ENCODE results near the gene ETS1. TPM values are rescaled to one million over a fixed set of nuclear protein-coding genes. Genes with fewer than 3 reads are reported as not detected.

ETS1 gene
- total RNA-seq, 1 donor from 2014 or later = 115 TPM

DNA sequence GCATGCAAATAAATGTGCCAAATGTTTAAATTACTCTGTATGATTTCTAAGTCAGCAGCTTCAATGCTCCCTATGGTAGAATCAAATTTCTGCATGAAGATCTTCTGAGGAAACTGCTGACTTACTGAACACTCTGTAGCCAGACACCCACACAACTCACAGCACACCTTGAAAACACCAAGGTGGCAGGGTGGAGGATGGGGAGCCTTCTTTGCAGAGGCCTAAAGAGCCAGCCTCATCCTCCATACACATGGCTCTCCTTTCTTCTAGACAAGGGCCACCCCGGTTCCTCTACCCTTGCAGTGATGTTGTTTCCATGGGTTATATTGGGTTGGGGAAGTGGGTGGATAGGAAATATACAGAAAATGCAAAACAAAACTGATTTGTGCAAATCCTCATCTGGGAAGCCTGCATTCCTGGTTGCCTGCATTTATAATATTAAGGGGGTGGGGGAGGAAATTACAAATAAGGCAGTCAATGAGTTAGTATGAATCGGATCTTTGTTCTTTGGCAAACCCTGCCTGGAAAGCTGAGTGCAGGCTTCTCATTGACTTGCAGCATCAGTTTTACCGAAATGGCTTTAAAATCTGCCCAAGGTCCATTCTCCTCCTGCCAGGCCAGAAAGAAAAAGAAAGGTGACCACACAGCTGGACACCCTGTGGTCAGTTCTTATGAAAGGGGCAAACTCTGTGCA lies 15.8 kb upstream of the ETS1 start:
- no peak for DNase-seq (ENCODE audit: low spot score)
- Mint-ChIP-seq H3K4me3 (ENCODE audit: unreplicated experiment) (no peak overlapping the region), H3K4me1 (ENCODE audit: low read depth) (no peaks in the 10 kb centered on the region), H3K36me3 (ENCODE audit: low read depth) (no peaks in the 10 kb centered on the region), H3K27me3 (ENCODE audit: low read depth) (no peaks in the 10 kb centered on the region), H3K27ac (ENCODE audit: unreplicated experiment) (no peak overlapping the region), H3K9me3 (ENCODE audit: low read depth) (no peaks in the 10 kb centered on the region)
- TF ChIP-seq, protein P1, sequence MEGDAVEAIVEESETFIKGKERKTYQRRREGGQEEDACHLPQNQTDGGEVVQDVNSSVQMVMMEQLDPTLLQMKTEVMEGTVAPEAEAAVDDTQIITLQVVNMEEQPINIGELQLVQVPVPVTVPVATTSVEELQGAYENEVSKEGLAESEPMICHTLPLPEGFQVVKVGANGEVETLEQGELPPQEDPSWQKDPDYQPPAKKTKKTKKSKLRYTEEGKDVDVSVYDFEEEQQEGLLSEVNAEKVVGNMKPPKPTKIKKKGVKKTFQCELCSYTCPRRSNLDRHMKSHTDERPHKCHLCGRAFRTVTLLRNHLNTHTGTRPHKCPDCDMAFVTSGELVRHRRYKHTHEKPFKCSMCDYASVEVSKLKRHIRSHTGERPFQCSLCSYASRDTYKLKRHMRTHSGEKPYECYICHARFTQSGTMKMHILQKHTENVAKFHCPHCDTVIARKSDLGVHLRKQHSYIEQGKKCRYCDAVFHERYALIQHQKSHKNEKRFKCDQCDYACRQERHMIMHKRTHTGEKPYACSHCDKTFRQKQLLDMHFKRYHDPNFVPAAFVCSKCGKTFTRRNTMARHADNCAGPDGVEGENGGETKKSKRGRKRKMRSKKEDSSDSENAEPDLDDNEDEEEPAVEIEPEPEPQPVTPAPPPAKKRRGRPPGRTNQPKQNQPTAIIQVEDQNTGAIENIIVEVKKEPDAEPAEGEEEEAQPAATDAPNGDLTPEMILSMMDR (IDR thresholded peaks at IDR 0.05) = no peak

DNA sequence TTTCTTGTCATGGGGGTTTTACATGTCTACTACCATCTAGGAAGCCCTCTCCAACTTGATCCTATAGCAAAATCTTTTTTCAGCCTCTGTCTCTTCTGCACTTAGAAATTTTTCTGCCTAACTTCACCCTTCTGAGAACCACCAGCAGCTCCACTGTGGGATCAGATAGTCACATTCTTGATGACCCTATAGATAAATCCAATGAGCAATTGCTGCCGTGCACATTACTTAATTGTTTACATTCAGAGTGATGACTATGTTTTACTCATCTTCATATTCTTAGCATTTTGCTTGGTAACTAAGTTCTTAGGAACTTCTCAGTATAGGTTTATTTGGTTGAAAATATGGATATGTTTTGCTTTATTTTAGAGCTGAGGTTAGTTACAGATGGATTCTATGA lies 12.4 kb upstream of the ETS1 start:
- Mint-ChIP-seq H3K27ac (ENCODE audit: unreplicated experiment) (no peak overlapping the region), H3K36me3 (ENCODE audit: low read depth) (no peaks in the 10 kb centered on the region), H3K9me3 (ENCODE audit: low read depth) (no peaks in the 10 kb centered on the region), H3K4me3 (ENCODE audit: unreplicated experiment) (no peak overlapping the region), H3K27me3 (ENCODE audit: low read depth) (no peaks in the 10 kb centered on the region), H3K4me1 (ENCODE audit: low read depth) (peaks cover 11% of the 10 kb centered on the region)
- TF ChIP-seq, protein P1 (IDR thresholded peaks at IDR 0.05) = no peak
- no peak for DNase-seq (ENCODE audit: low spot score)

GRCh38 chr11:128598506-128599150 lies 11.3 kb upstream of the ETS1 start:
- TF ChIP-seq, protein P1 (IDR thresholded peaks at IDR 0.05) = no peak
- no peaks in the 10 kb centered on the region for H3K36me3 Mint-ChIP-seq (ENCODE audit: low read depth)
- no peak overlapping the region for H3K27ac Mint-ChIP-seq (ENCODE audit: unreplicated experiment)
- no peak for DNase-seq (ENCODE audit: low spot score)
- H3K4me1 Mint-ChIP-seq (ENCODE audit: low read depth) = peaks cover 12% of the 10 kb centered on the region
- no peak overlapping the region for H3K4me3 Mint-ChIP-seq (ENCODE audit: unreplicated experiment)
- no peaks in the 10 kb centered on the region for H3K9me3 Mint-ChIP-seq (ENCODE audit: low read depth)
- no peaks in the 10 kb centered on the region for H3K27me3 Mint-ChIP-seq (ENCODE audit: low read depth)

DNA sequence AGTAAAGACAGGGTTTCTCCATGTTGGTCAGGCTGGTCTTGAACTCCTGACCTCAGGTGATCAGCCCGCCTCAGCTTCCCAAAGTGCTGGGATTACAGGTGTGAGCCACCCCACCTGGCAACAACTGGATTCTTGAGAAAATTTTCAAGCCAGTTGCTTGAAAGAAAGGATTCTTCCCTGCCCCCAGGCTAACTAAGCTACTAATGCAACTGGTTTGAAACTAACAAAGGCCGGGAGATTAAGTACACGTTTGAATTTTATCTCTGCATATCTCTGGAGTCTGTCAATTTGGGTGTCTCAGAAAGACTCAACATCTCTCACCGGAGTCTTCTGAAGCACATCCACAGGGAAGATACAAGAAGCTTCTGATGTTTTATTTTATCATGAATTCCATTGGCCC lies 10.7 kb upstream of the ETS1 start:
- Mint-ChIP-seq H3K4me1 (ENCODE audit: low read depth) (peaks cover 17% of the 10 kb centered on the region), H3K9me3 (ENCODE audit: low read depth) (no peaks in the 10 kb centered on the region), H3K4me3 (ENCODE audit: unreplicated experiment) (no peak overlapping the region), H3K27me3 (ENCODE audit: low read depth) (no peaks in the 10 kb centered on the region), H3K27ac (ENCODE audit: unreplicated experiment) (no peak overlapping the region), H3K36me3 (ENCODE audit: low read depth) (no peaks in the 10 kb centered on the region)
- TF ChIP-seq, protein P1 (IDR thresholded peaks at IDR 0.05) = no peak
- DNase-seq (ENCODE audit: low spot score) = no peak

DNA sequence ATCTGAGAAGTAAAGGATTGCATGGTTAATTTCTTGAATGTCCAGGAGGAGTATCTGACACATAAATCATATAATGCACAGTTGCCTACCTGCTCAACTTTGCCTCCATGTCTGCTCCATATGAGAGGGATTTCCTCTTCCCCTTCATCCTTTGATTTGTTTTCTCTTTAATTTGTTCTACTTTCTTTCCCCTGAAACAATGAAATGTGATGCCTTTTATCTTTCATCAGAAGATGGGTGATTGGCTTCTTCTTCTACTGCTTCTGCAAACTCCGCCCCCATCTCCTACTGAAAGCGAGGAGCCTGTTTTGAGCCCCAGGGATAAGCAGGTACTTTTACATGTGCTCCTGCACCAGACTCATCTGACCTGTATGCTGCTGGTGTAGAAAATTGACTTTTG lies 9.9 kb upstream of the ETS1 start:
- H3K36me3 Mint-ChIP-seq (ENCODE audit: low read depth) = no peaks in the 10 kb centered on the region
- no peaks in the 10 kb centered on the region for H3K27me3 Mint-ChIP-seq (ENCODE audit: low read depth)
- H3K4me1 Mint-ChIP-seq (ENCODE audit: low read depth) = peaks cover 19% of the 10 kb centered on the region
- DNase-seq (ENCODE audit: low spot score) = no peak
- H3K4me3 Mint-ChIP-seq (ENCODE audit: unreplicated experiment) = no peak overlapping the region
- H3K9me3 Mint-ChIP-seq (ENCODE audit: low read depth) = no peaks in the 10 kb centered on the region
- TF ChIP-seq, protein P1 (IDR thresholded peaks at IDR 0.05) = no peak
- H3K27ac Mint-ChIP-seq (ENCODE audit: unreplicated experiment) = no peak overlapping the region
